Measurements from ENCODE around the gene RASSF5.

RASSF5 gene

DNA sequence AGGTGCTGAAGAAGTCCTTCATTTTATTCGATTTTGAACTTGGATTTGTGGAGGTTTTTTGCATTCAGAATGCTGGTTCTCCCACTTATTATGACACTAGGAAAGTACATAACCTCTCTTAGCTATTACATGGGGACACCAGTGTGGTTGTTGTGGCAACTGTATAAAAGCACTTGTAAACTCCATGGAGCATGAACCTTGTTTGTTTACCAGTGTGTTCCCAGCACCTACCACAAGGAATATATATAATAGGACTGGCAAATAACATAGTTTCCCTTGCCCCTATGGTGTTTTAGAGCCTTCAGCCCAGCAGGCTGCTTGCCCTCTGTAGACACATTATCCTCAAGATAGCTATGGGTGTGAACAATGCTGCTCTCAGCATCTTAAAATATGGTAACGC, 43.1 kb downstream of the RASSF5 start:
- no peak overlapping the region for H3K4me3 Mint-ChIP-seq
- H3K4me1 Mint-ChIP-seq: peaks cover 13% of the 10 kb centered on the region

DNA sequence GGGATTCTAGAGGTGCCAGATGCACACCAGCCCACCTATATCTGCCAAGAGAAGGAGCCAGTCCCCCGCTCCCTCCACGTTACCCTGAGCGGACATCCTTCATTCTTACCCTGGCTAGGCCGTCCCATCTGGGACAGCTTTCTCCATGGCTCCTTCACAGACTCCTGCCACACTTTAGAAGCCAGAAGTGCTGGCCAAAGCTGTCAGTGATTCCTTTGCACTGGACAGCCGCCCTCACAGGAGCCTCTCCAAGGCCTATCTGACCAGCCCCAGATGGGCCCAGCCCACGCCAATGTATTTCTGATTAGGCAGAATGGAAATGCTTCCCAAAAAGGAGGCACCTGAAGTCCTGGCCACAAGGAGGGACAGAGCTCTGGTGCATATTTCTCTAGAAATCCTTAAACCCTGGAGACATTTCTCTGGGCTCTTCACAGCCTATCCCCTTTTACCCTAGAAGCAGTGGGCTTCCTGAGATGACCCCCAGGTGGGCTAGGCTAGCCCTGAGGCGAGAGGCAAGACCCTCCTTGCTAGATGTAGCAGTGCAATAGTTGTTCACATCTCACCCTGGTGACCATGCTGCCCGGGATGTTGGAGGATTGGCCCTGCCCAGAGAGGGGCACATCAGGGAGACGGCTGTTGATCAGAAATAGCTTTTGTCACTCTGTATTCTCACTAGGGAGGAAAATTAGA, 44.1 kb downstream of the RASSF5 start:
- Mint-ChIP-seq H3K9me3 (no peaks in the 10 kb centered on the region), H3K36me3 (ENCODE audit: low read depth) (no peaks in the 10 kb centered on the region), H3K4me1 (peaks cover 23% of the 10 kb centered on the region), H3K27me3 (ENCODE audit: low read depth) (peaks cover 58% of the 10 kb centered on the region), H3K4me3 (no peak overlapping the region), H3K27ac (no peak overlapping the region)
- TF ChIP-seq, protein P1, sequence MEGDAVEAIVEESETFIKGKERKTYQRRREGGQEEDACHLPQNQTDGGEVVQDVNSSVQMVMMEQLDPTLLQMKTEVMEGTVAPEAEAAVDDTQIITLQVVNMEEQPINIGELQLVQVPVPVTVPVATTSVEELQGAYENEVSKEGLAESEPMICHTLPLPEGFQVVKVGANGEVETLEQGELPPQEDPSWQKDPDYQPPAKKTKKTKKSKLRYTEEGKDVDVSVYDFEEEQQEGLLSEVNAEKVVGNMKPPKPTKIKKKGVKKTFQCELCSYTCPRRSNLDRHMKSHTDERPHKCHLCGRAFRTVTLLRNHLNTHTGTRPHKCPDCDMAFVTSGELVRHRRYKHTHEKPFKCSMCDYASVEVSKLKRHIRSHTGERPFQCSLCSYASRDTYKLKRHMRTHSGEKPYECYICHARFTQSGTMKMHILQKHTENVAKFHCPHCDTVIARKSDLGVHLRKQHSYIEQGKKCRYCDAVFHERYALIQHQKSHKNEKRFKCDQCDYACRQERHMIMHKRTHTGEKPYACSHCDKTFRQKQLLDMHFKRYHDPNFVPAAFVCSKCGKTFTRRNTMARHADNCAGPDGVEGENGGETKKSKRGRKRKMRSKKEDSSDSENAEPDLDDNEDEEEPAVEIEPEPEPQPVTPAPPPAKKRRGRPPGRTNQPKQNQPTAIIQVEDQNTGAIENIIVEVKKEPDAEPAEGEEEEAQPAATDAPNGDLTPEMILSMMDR (IDR thresholded peaks at IDR 0.05; ENCODE audit: unreplicated experiment in 3 of 3): no peak

More for the DNA sequence above, 43.1 kb downstream of the RASSF5 start:
- H3K27ac Mint-ChIP-seq: no peak overlapping the region
- TF ChIP-seq, protein P1 (IDR thresholded peaks at IDR 0.05; ENCODE audit: unreplicated experiment in 3 of 3): no peak
- H3K9me3 Mint-ChIP-seq: no peaks in the 10 kb centered on the region
- peaks cover 51% of the 10 kb centered on the region for H3K27me3 Mint-ChIP-seq (ENCODE audit: low read depth)
- no peaks in the 10 kb centered on the region for H3K36me3 Mint-ChIP-seq (ENCODE audit: low read depth)

DNA sequence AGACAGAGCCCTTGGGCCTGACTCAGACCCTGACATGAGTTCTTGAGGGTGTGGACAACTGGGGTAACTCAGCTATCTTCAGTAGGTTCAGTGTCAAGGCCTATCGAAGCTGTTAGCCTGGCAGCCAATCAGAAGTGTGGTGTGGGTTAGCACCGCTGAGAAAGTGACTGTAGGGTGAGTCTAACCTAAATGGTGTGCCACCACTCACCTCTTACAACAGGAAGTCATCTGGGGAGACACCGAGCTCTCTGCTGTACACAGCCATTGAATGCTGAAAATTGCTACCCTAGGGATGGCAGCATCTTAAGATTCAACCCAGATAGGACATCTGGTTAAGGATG, 44.6 kb downstream of the RASSF5 start:
- Mint-ChIP-seq H3K4me1 (peaks cover 26% of the 10 kb centered on the region), H3K9me3 (no peaks in the 10 kb centered on the region), H3K36me3 (ENCODE audit: low read depth) (no peaks in the 10 kb centered on the region), H3K27me3 (ENCODE audit: low read depth) (peaks cover 59% of the 10 kb centered on the region), H3K27ac (no peak overlapping the region), H3K4me3 (no peak overlapping the region)
- TF ChIP-seq, protein P1 (IDR thresholded peaks at IDR 0.05; ENCODE audit: unreplicated experiment in 3 of 3): no peak

DNA sequence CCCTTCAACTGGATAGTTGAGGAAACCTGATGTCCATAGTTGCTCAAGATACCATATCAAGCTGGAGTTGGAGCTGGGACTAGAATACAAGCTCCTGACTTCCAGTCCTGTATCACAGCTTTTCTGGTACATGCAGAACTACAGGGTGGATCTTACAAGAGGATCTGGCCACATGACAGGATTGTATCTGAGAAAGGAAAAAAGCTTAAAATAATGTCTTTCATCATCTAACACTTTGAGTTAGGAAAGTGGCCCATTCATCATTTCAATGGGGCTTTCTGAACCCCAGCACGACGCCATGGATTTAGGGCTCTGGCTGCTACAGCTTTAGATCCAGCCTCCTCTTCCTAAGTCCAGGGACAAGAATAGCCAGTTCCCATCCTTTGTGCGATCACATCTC, 46.9 kb downstream of the RASSF5 start:
- Mint-ChIP-seq H3K36me3 (ENCODE audit: low read depth) (no peaks in the 10 kb centered on the region), H3K27ac (peak overlapping the region in 2 of 3 experiments; percentile 46 to 74), H3K27me3 (ENCODE audit: low read depth) (peaks cover 63% of the 10 kb centered on the region), H3K4me1 (peaks cover 43% of the 10 kb centered on the region), H3K4me3 (no peak overlapping the region), H3K9me3 (no peaks in the 10 kb centered on the region)
- TF ChIP-seq, protein P1 (IDR thresholded peaks at IDR 0.05; ENCODE audit: unreplicated experiment in 3 of 3): no peak

DNA sequence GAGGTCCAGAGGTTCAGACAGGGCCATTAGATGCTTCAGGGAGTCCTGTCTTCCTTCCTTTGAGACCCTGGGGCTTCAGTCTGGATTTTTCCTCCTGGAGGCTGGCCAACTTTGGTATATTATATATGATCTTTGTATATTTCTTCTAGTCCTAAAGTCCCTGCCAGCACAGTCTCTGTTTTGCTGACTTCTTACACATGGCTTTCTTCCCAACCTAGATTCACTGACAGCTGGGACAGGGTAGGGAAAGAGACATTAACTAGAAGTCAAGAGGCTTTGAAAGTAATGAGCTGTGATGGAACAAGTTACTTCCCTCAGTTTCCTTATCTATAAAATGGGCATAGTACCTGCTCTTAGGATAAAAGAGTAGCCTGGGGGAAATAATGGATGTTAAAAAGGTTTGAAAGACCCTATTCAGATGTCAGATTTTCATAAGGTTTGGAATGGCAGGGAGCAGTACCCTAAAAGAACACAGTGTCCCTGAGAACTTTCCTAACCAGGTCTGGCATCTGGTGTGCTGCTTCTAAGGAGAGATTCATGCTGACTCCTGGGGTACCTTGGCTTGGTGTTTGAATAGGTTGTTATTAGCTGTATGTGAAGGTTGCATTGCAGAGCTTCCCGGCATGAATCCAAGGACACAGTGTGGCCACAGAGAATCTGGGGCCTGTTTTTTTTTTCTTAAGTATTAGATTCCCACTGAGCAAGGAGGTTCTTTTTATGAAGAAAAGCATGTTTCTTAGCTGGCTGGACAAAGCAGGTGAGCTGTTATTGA, 47.6 kb downstream of the RASSF5 start:
- Mint-ChIP-seq H3K9me3 (no peaks in the 10 kb centered on the region), H3K36me3 (ENCODE audit: low read depth) (no peaks in the 10 kb centered on the region), H3K4me3 (peak overlapping the region in 1 of 3 experiments; percentile 82), H3K4me1 (peaks cover 50% of the 10 kb centered on the region), H3K27ac (peak overlapping the region; percentile 46 to 74 (median 73)), H3K27me3 (ENCODE audit: low read depth) (peaks cover 64% of the 10 kb centered on the region)
- TF ChIP-seq, protein P1 (IDR thresholded peaks at IDR 0.05; ENCODE audit: unreplicated experiment in 3 of 3): no peak
